SK-N-MC (cell line): ENCODE data around the gene IQCN.

ENCODE experiments used
- EZH2 ChIP-seq: fragments of 200-600 bp; sonication (generic); IDR thresholded peaks from one replicate; pipeline ENCODE4 v1.6.1; 2017; ENCODE audit warnings: antibody characterized with exemption
- FOXP2 ChIP-seq: optimal IDR thresholded peaks from 2 replicates; pipeline ENCODE3; 2011; ENCODE audit warnings: mild to moderate bottlenecking, moderate library complexity; ENCODE audit not compliant: insufficient read depth; ENCODE audit errors: extremely low read length, control extremely low read depth
- POLR2AphosphoS5 ChIP-seq: IDR thresholded peaks from 2 replicates; pipeline ENCODE4 v1.6.1; 2012; ENCODE audit warnings: mild to moderate bottlenecking, low read depth, low read length, borderline replicate concordance

- no peak for TF ChIP-seq POLR2AphosphoS5
- no peak for TF ChIP-seq EZH2
- no peak for TF ChIP-seq FOXP2
Measured at GRCh38 chr19:18293642-18294466, 19.6 kb upstream of the IQCN start.
